K562 (cell line): ENCODE measurements around the gene SIGLEC7. TPM values are rescaled to one million over a fixed set of nuclear protein-coding genes. Genes with fewer than 3 reads are reported as not detected.

ENCODE experiments used
- ATAC-seq: fragments of 200-7000 bp; cut with Tn5 transposase; 3 replicates; pipeline ENCODE4 v1.9.1; 2020; ENCODE audit warnings: moderate library complexity
- BruUV-seq: library from RNA; stranded (reverse); fragments of 400-500 nt; replicated peaks from 2 replicates; lab custom pipeline; 2021; lab: Mats Ljungman, UMichigan
- CTCF ChIA-PET: fragments of 300-600 bp; formaldehyde crosslinking; extraction: SDS; loops from one replicate; lab custom pipeline; 2021; ENCODE audit warnings: low intra/inter-chr PET ratio; lab: Yijun Ruan, JAX
- POLR2A ChIA-PET: fragments of 300-600, 350-650 bp; sonication (Branson Sonifier 250); formaldehyde crosslinking; extraction: SDS; loops from one replicate; lab custom pipeline; 2021; ENCODE audit warnings: antibody characterized with exemption, inconsistent platforms; lab: Yijun Ruan, JAX
- DNase-seq, 4 experiments: peaks; one replicate each; pipeline versions ENCODE4 v3.0.0 to v3.0.0-alpha.2; 2011 to 2018; ENCODE audit warnings: low spot score in 3 of 4, mixed read lengths in 3 of 4; ENCODE audit errors: extremely low read depth in 1 of 4
- FAIRE-seq: peaks from 2 replicates; lab custom pipeline; 2011; peaks lifted over from hg19 to GRCh38; lab: Jason Lieb, UNC
- H2AFZ ChIP-seq: 2 replicates; pipeline ENCODE4 v1.6.0; 2011; ENCODE audit warnings: low read depth, low read length, control low read depth, inconsistent platforms
- H3K27ac ChIP-seq: fragments of 200-600 bp; 3 replicates; pipeline ENCODE4 v1.8.0; 2011; ENCODE audit warnings: low read depth, mild to moderate bottlenecking, control low read depth, inconsistent platforms, low read length, moderate library complexity, mixed read lengths; ENCODE audit errors: extremely low read depth
- H3K27me3 ChIP-seq, 2 experiments: fragments of 300-600 bp in 1 of 2; 2 replicates in 1 of 2; 3 replicates in 1 of 2; pipeline versions ENCODE4 v1.6.0 to v1.8.0; 2011; ENCODE audit warnings: inconsistent platforms in 2 of 2, low read length in 2 of 2, mild to moderate bottlenecking in 1 of 2, mixed read lengths in 1 of 2, moderate library complexity in 1 of 2; ENCODE audit not compliant: control insufficient read depth in 2 of 2, insufficient read depth in 2 of 2
- H3K36me3 ChIP-seq: fragments of 300-600 bp; 3 replicates; pipeline ENCODE4 v1.8.0; 2011; ENCODE audit warnings: mild to moderate bottlenecking, low read length, inconsistent platforms; ENCODE audit not compliant: control insufficient read depth, insufficient read depth
- H3K4me1 ChIP-seq, 2 experiments: fragments of 200-600 bp in 1 of 2; replicated peaks in 1 of 2; 2 replicates in 1 of 2; 3 replicates in 1 of 2; pipeline versions ENCODE4 v1.5.1 to v1.8.0; 2011; ENCODE audit warnings: inconsistent platforms in 2 of 2, low read length in 2 of 2, mild to moderate bottlenecking in 1 of 2, mixed read lengths in 1 of 2, moderate library complexity in 1 of 2; ENCODE audit not compliant: control insufficient read depth in 2 of 2, insufficient read depth in 2 of 2
- H3K4me2 ChIP-seq: 2 replicates; pipeline ENCODE4 v1.6.1; 2011; ENCODE audit warnings: low read length, control low read depth, inconsistent platforms, mixed read lengths; ENCODE audit not compliant: insufficient read depth
- H3K4me3 ChIP-seq: fragments of 200-600 bp; sonication (generic), shearing (Covaris generic); 2 replicates; pipeline ENCODE4 v1.5.1; 2016; ENCODE audit warnings: control low read depth, inconsistent platforms
- H3K79me2 ChIP-seq: fragments of 200-600 bp; 3 replicates; pipeline ENCODE4 v1.8.0; 2011; ENCODE audit warnings: low read length, inconsistent platforms; ENCODE audit not compliant: control insufficient read depth, insufficient read depth
- H3K9ac ChIP-seq, 2 experiments: 2 replicates each; pipeline versions ENCODE4 v1.6.0 to v1.6.1; 2011; ENCODE audit warnings: low read depth in 2 of 2, low read length in 2 of 2, control low read depth in 1 of 2, inconsistent platforms in 1 of 2, mild to moderate bottlenecking in 1 of 2, mixed read lengths in 1 of 2; ENCODE audit not compliant: insufficient read depth in 1 of 2
- H3K9me1 ChIP-seq: one replicate; pipeline ENCODE4 v1.6.0; 2011; ENCODE audit warnings: inconsistent platforms, mild to moderate bottlenecking, low read length, moderate library complexity; ENCODE audit not compliant: control insufficient read depth, insufficient read depth
- H3K9me3 ChIP-seq: replicated peaks from 2 replicates; pipeline ENCODE4 v1.5.1; 2011; ENCODE audit warnings: low read depth, low read length, inconsistent platforms; ENCODE audit not compliant: control insufficient read depth, insufficient read depth
- H4K20me1 ChIP-seq: replicated peaks from 2 replicates; pipeline ENCODE4 v1.6.1; 2011; ENCODE audit warnings: low read length, inconsistent platforms, mixed read lengths; ENCODE audit not compliant: control insufficient read depth, insufficient read depth
- CREM ChIP-seq: IDR thresholded peaks from 2 replicates; pipeline ENCODE4 v1.6.1; 2014; ENCODE audit warnings: antibody characterized with exemption, low read depth
- E4F1 ChIP-seq: fragments of 250-450 bp; sonication (Bioruptor Pico); IDR thresholded peaks from 2 replicates; pipeline ENCODE4 v1.5.0; 2021; ENCODE audit warnings: mild to moderate bottlenecking, borderline replicate concordance
- ESRRA ChIP-seq: fragments of 450-650 bp; IDR thresholded peaks from 2 replicates; pipeline ENCODE4 v1.6.1; 2014; ENCODE audit warnings: low read depth, mild to moderate bottlenecking, moderate library complexity, borderline replicate concordance
- WGBS: fragments of 100-300 bp; shearing (Covaris generic); methylation state at CpG from one replicate; pipeline ENCODE4 v1.1.6; 2016; ENCODE audit warnings: low coverage, mixed read lengths; ENCODE audit not compliant: insufficient coverage; ENCODE audit errors: missing lambda C conversion rate; 5-methylcytosine and 5-hydroxymethylcytosine counted together
- in situ Hi-C: fragments of 300-500 bp; cut with MboI; formaldehyde crosslinking; loops from 4 replicates; pipeline ENCODE4 v1.15.0; 2018; ENCODE audit warnings: inconsistent platforms, mixed read lengths
- intact Hi-C: fragments of 100-400 bp; cut with micrococcal nuclease; formaldehyde crosslinking; loops from 2 replicates; pipeline ENCODE4 v1.14.2; 2022
- polyA plus RNA-seq, 8 experiments: library from polyadenylated mRNA; depleted of rRNA in 4 of 8; stranded (reverse) in 5 of 8; unstranded in 3 of 8; fragments of >200 nt; fragmentation: Nextera tagmentation in 2 of 8; fragmentation: Illumina TruSeq in 1 of 8; extraction: Ambion mirVana in 2 of 8; extraction: Trizol in 1 of 8; gene quantifications; 2 replicates each; pipeline versions ENCODE4 v1.2.1 to v1.2.3, GENCODE V29; 2011 to 2014; ENCODE audit warnings: inconsistent platforms in 1 of 8, missing spikeins in 1 of 8
- total RNA-seq, 7 experiments: library from RNA; depleted of rRNA in 6 of 7; stranded (reverse); fragments of >200 nt in 6 of 7; fragmentation: Illumina TruSeq in 2 of 7; extraction: Trizol in 2 of 7; gene quantifications; 2 replicates each; pipeline versions ENCODE4 v1.2.1 to v1.2.3, GENCODE V29; 2011 to 2021; ENCODE audit warnings: low replicate concordance in 1 of 7
- TF ChIP-seq, protein P1 (sequence below): fragments of 450-650 bp; IDR thresholded peaks from 2 replicates; pipeline ENCODE4 v1.6.1; 2016
- TF ChIP-seq, protein P2 (sequence below): fragments of 450-650 bp; formaldehyde crosslinking; IDR thresholded peaks from 2 replicates; pipeline ENCODE4 v1.4.0; 2020; ENCODE audit warnings: mild to moderate bottlenecking, moderate library complexity

SIGLEC7 gene
- total and polyA plus RNA-seq, 9 of the 15 experiments (the other 6 are each of a cell fraction or from before 2014, with no cell fraction given), result 0.10 to 0.12 TPM; not detected in 7

DNA sequence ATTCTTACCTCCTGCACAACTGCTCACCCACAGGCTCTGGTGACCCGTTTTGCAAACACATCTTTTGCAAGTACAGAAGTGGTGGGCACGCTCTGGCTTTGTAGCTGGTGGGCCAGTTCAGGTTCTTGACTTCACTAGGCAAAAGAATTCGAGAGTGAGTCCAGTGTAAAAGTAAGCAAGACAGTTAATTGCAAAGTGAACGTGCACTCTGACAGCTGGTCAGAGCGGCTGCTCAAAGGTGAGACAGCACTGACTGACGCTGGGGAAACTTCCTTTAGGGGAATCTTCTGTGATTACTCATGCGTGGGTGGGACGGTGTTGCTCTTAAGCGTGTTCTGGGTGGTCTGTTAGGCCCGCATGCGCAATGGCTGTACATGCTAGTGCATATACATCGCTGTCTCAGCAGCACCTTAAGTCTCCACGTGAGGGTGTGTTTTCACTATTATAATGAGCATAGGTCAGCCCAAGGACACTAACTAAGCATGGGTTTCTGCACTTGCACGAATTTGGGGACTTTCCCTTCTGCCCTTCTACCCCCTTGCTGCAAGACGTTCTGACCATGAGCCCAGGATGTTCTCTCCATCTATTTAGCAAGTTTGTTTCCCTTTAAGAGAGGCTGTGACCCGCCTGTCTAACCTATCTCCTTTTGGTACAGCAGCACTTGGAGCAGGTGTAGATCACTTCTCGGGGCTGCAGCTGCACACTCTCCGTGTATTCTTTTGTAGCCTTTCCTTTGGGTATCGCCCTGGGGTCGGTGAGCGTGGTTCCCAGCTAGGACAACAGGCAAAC is 52.6 kb downstream of the SIGLEC7 start (continued):
- TF ChIP-seq, protein P1, sequence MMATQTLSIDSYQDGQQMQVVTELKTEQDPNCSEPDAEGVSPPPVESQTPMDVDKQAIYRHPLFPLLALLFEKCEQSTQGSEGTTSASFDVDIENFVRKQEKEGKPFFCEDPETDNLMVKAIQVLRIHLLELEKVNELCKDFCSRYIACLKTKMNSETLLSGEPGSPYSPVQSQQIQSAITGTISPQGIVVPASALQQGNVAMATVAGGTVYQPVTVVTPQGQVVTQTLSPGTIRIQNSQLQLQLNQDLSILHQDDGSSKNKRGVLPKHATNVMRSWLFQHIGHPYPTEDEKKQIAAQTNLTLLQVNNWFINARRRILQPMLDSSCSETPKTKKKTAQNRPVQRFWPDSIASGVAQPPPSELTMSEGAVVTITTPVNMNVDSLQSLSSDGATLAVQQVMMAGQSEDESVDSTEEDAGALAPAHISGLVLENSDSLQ, result 0 out of 2 replicates have a peak, but pooled peaks have one; percentile 38
- TF ChIP-seq E4F1 (no peak), ESRRA (peak; percentile 95)

DNA sequence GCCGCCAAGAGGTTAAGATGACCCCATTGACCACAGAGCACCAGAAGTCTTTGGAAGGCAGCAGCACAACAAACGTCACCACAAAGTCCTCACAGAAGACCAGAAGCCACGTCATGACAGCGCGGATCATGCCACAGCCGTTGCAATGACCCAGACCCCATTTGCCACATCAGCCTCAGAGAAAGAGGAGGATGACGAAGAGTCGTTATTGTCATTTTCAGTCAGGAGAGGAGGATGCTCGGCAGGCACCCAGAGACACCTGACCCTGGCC is 53.1 kb downstream of the SIGLEC7 start:
- CTCF ChIA-PET, result no interaction called here
- H3K9ac ChIP-seq, result no peak overlapping the region
- H3K27me3 ChIP-seq, result peaks cover 10 to 63% of the 10 kb centered on the region in 2 experiments; a peak in 3 of 5 replicates
- no peaks in the 10 kb centered on the region for H3K9me1 ChIP-seq
- no peak for DNase-seq
- in situ Hi-C loops, result no loop called here
- intact Hi-C loops, result loop anchor here (2.0 kb wide), 1 partner anchor 64 kb away; no protein-coding TSS in a partner anchor
- H3K9me3 ChIP-seq, result no peaks in the 10 kb centered on the region
- peak overlapping the region; percentile 27; the same call in 1 of the 2 replicates for H3K4me2 ChIP-seq
- no peaks in the 10 kb centered on the region for H3K36me3 ChIP-seq
- FAIRE-seq, result peak; percentile 19
- peaks cover 4 to 11% of the 10 kb centered on the region in 2 experiments; a peak in 3 of 5 replicates for H3K4me1 ChIP-seq
- no peaks in the 10 kb centered on the region for H4K20me1 ChIP-seq
- 27% methylated on average over 9 of the region's 9 CpGs for WGBS
- POLR2A ChIA-PET, result no interaction called here
- no peak overlapping the region for H2AFZ ChIP-seq
- H3K4me3 ChIP-seq, result no peak overlapping the region
- TF ChIP-seq, protein P2, sequence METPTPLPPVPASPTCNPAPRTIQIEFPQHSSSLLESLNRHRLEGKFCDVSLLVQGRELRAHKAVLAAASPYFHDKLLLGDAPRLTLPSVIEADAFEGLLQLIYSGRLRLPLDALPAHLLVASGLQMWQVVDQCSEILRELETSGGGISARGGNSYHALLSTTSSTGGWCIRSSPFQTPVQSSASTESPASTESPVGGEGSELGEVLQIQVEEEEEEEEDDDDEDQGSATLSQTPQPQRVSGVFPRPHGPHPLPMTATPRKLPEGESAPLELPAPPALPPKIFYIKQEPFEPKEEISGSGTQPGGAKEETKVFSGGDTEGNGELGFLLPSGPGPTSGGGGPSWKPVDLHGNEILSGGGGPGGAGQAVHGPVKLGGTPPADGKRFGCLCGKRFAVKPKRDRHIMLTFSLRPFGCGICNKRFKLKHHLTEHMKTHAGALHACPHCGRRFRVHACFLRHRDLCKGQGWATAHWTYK (CRISPR knock-in tag), result no peak
- 0 out of 2 replicates have a peak, but pooled peaks have one; percentile 8 for TF ChIP-seq CREM
- H3K27ac ChIP-seq, result no peak overlapping the region
- ATAC-seq, result no peak
- H3K79me2 ChIP-seq, result no peaks in the 10 kb centered on the region
- no TSS peak for BruUV-seq
